Endothelial cell of umbilical vein (primary cell): Measurements from ENCODE around the gene PLEKHA5. TPM values are rescaled to one million over a fixed set of nuclear protein-coding genes. Genes with fewer than 3 reads are reported as not detected.

Experiments used
- BruUV-seq: library from RNA; stranded (reverse); fragments of 400-500 nt; replicated peaks from 2 replicates; lab custom pipeline; 2021; lab: Mats Ljungman, UMichigan
- CTCF ChIA-PET: fragments of 300-600, 350-600 bp; sonication (Branson Sonifier 250); formaldehyde crosslinking; loops from one replicate; lab custom pipeline; 2021; ENCODE audit warnings: antibody characterized with exemption, inconsistent platforms; lab: Charles Lee
- POLR2A ChIA-PET: fragments of 300-600, 350-600 bp; sonication (Branson Sonifier 250); formaldehyde crosslinking; loops from one replicate; lab custom pipeline; 2021; ENCODE audit warnings: antibody characterized with exemption, inconsistent platforms; lab: Charles Lee
- DNase-seq: peaks from one replicate; pipeline ENCODE4 v3.0.0-alpha.2; 2011; ENCODE audit warnings: low read depth, low spot score
- FAIRE-seq: peaks from 2 replicates; lab custom pipeline; 2011; peaks lifted over from hg19 to GRCh38; lab: Jason Lieb, UNC
- H2AFZ ChIP-seq: 2 replicates; pipeline ENCODE4 v1.6.0; 2012; ENCODE audit warnings: low read depth, low read length, control low read depth, inconsistent platforms
- H3K27ac ChIP-seq: 2 replicates; pipeline ENCODE4 v1.5.1; 2011; ENCODE audit warnings: low read depth, mild to moderate bottlenecking, control low read depth, low read length, moderate library complexity; ENCODE audit not compliant: insufficient read depth
- H3K27me3 ChIP-seq, 2 experiments: 2 replicates each; pipeline versions ENCODE4 v1.6.0 to v1.6.1; 2011; ENCODE audit warnings: low read length in 2 of 2, mixed read lengths in 1 of 2; ENCODE audit not compliant: control insufficient read depth in 2 of 2, insufficient read depth in 2 of 2
- H3K36me3 ChIP-seq, 2 experiments: 2 replicates in 1 of 2; 3 replicates in 1 of 2; pipeline ENCODE4 v1.5.1; 2011; ENCODE audit warnings: low read length in 2 of 2, mild to moderate bottlenecking in 1 of 2, moderate library complexity in 1 of 2; ENCODE audit not compliant: control insufficient read depth in 2 of 2, insufficient read depth in 2 of 2; ENCODE audit errors: extremely low read depth in 1 of 2
- H3K4me1 ChIP-seq: 3 replicates; pipeline ENCODE4 v1.5.1; 2011; ENCODE audit warnings: mild to moderate bottlenecking, low read length; ENCODE audit not compliant: control insufficient read depth, insufficient read depth; ENCODE audit errors: extremely low read depth
- H3K4me2 ChIP-seq: 2 replicates; pipeline ENCODE4 v1.6.1; 2011; ENCODE audit warnings: low read length, control low read depth, mixed read lengths; ENCODE audit not compliant: insufficient read depth
- H3K4me3 ChIP-seq, 3 experiments: fragments of 200-600 bp in 1 of 3; sonication (generic), shearing (Covaris generic) in 1 of 3; replicated peaks in 1 of 3; 2 replicates each; pipeline ENCODE4 v1.5.1; 2011 to 2016; ENCODE audit warnings: control low read depth in 3 of 3, low read length in 3 of 3, mild to moderate bottlenecking in 2 of 3, inconsistent platforms in 1 of 3, low read depth in 1 of 3, moderate library complexity in 1 of 3; ENCODE audit not compliant: insufficient read depth in 1 of 3
- H3K79me2 ChIP-seq: 2 replicates; pipeline ENCODE4 v1.6.0; 2012; ENCODE audit warnings: low read length, inconsistent platforms; ENCODE audit not compliant: control insufficient read depth, insufficient read depth
- H3K9ac ChIP-seq: replicated peaks from 2 replicates; pipeline ENCODE3; 2011; ENCODE audit warnings: low read length, control low read depth; ENCODE audit not compliant: insufficient read depth; ENCODE audit errors: extremely low read depth
- H3K9me1 ChIP-seq: replicated peaks from 3 replicates; pipeline ENCODE4 v1.6.0; 2011; ENCODE audit warnings: mild to moderate bottlenecking, low read length; ENCODE audit not compliant: control insufficient read depth, insufficient read depth; ENCODE audit errors: extremely low read depth
- H3K9me3 ChIP-seq: replicated peaks from 2 replicates; pipeline ENCODE4 v1.5.1; 2012; ENCODE audit warnings: low read length, inconsistent platforms; ENCODE audit not compliant: control insufficient read depth, insufficient read depth
- H4K20me1 ChIP-seq: replicated peaks from 2 replicates; pipeline ENCODE3; 2011; ENCODE audit warnings: mild to moderate bottlenecking, low read length; ENCODE audit not compliant: control insufficient read depth, insufficient read depth; ENCODE audit errors: extremely low read depth
- EZH2 ChIP-seq: IDR thresholded peaks from 2 replicates; pipeline ENCODE4 v1.6.1; 2012; ENCODE audit warnings: borderline replicate concordance, low read depth, mild to moderate bottlenecking, moderate library complexity, low read length, inconsistent platforms; ENCODE audit not compliant: severe bottlenecking
- FOS ChIP-seq: IDR thresholded peaks from 2 replicates; pipeline ENCODE4 v1.6.1; 2011; ENCODE audit warnings: mild to moderate bottlenecking, low read length, moderate library complexity, borderline replicate concordance; ENCODE audit not compliant: insufficient read depth
- GATA2 ChIP-seq: IDR thresholded peaks from 2 replicates; pipeline ENCODE4 v1.7.0; 2011; ENCODE audit warnings: low read depth, mild to moderate bottlenecking, moderate library complexity, mixed read lengths, low read length; ENCODE audit not compliant: insufficient read length, insufficient read depth
- JUN ChIP-seq: IDR thresholded peaks from 2 replicates; pipeline ENCODE4 v1.6.1; 2011; ENCODE audit warnings: borderline replicate concordance, low read depth; ENCODE audit not compliant: insufficient read length, insufficient read depth
- MYC ChIP-seq: IDR thresholded peaks from one replicate; pipeline ENCODE4 v1.6.1; 2011; ENCODE audit warnings: mild to moderate bottlenecking, low read depth, low read length
- POLR2A ChIP-seq: IDR thresholded peaks from 2 replicates; pipeline ENCODE4 v1.6.1; 2012; ENCODE audit warnings: low read depth, mild to moderate bottlenecking, control low read depth, low read length
- POLR2AphosphoS5 ChIP-seq: IDR thresholded peaks from 2 replicates; pipeline ENCODE4 v1.6.1; 2012; ENCODE audit warnings: low read depth, mild to moderate bottlenecking, control low read depth, low read length, moderate library complexity; ENCODE audit not compliant: insufficient read depth
- dilution Hi-C: fragments of 300-500 bp; cut with MboI; formaldehyde crosslinking; loops from one replicate; pipeline ENCODE4 v1.15.0; 2019; ENCODE audit warnings: low sequenced_read_pairs; ENCODE audit not compliant: extremely low pct_ligation_motif_present
- intact Hi-C: fragments of 100-400 bp; cut with micrococcal nuclease; formaldehyde crosslinking; loops from one replicate; pipeline ENCODE4 v1.10.0; 2022
- polyA plus RNA-seq, 4 experiments: library from polyadenylated mRNA; depleted of rRNA in 3 of 4; stranded (reverse) in 3 of 4; unstranded in 1 of 4; fragments of >200 nt; gene quantifications; 2 replicates each; pipeline versions ENCODE4 v1.2.1 to v1.2.3, GENCODE V29; 2011 to 2012; ENCODE audit warnings: missing spikeins in 1 of 4
- total RNA-seq: library from RNA; stranded (reverse); gene quantifications from 2 replicates; pipeline ENCODE4 v1.2.3, GENCODE V29; 2021
- TF ChIP-seq, protein P1 (sequence below): IDR thresholded peaks from 2 replicates; pipeline ENCODE4 v1.6.1; 2011; ENCODE audit not compliant: insufficient read depth, insufficient read length
- TF ChIP-seq, protein P2 (sequence below), 2 donors: IDR thresholded peaks; 1 replicate in 1 of 2; 2 replicates in 1 of 2; pipeline ENCODE4 v1.5.1; 2011; ENCODE audit warnings: low read length in 2 of 2, mild to moderate bottlenecking in 2 of 2, moderate library complexity in 2 of 2, control low read depth in 1 of 2, inconsistent platforms in 1 of 2, low read depth in 1 of 2; ENCODE audit not compliant: insufficient read depth in 1 of 2; ENCODE audit errors: extremely low read depth in 1 of 2

Gene PLEKHA5
- total and polyA plus RNA-seq, 2 donors (not counting 3 experiments of a cell fraction or from before 2014, with no cell fraction given) = 2.5 to 12.7 TPM

DNA sequence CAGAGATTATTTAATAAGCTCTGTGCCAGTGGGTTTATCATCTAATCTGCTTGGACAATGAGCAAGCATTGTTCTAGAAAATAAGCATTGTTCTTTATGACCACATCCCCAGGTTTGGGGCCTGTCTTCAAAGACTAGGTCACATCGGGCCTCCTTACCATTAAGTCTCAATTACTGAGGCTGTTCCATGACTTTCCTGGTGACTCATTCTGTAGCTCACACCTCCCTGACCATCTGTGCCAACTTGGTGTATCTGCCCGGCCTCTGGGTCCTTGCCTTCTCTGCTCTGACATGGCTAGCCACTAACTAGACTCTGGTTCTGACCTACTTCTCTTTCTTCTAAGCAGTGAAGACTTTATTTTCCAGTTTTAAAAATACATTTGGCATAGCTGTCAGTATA, 44.4 kb upstream of the PLEKHA5 start:
- ChIA-PET POLR2A (no interaction called here), CTCF (no interaction called here)
- BruUV-seq = no TSS peak
- no peak overlapping the region for H3K4me3 ChIP-seq
- H3K27ac ChIP-seq = no peak overlapping the region
- H3K9me1 ChIP-seq = no peaks in the 10 kb centered on the region
- intact Hi-C loops = no loop called here
- no peak overlapping the region for H3K4me2 ChIP-seq
- H3K9ac ChIP-seq = no peak overlapping the region
- H3K9me3 ChIP-seq = no peaks in the 10 kb centered on the region
- H2AFZ ChIP-seq = no peak overlapping the region
- dilution Hi-C loops = no loop called here
- TF ChIP-seq EZH2 = no peak
- no peak for TF ChIP-seq POLR2A
- TF ChIP-seq, protein P1, sequence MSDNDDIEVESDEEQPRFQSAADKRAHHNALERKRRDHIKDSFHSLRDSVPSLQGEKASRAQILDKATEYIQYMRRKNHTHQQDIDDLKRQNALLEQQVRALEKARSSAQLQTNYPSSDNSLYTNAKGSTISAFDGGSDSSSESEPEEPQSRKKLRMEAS = no peak
- TF ChIP-seq JUN = no peak
- no peak for TF ChIP-seq POLR2AphosphoS5
- TF ChIP-seq FOS = no peak
- no peaks in the 10 kb centered on the region for H3K4me1 ChIP-seq
- DNase-seq = no peak
- H4K20me1 ChIP-seq = no peaks in the 10 kb centered on the region
- no peaks in the 10 kb centered on the region for H3K79me2 ChIP-seq
- no peak for FAIRE-seq
- H3K36me3 ChIP-seq = no peaks in the 10 kb centered on the region
- H3K27me3 ChIP-seq = no peaks in the 10 kb centered on the region

DNA sequence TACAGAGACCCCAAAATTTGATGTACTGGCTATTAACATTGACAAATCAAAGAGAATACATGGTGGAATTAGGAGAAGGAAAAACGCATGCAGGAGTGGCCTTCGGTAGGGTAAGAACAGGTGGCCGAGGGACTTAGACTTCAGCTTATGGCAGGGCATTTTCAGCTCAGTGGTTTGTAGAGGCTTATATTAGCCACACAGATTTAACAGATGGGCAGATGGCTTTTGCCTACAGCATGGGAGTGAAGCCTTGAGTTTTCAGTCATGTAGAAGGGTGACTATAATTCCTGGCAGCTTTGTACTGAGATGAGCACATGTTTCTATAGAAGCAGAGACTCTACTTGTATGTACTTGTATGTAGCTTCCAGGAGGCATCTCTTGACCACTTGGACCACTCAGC, 40.9 kb upstream of the PLEKHA5 start:
- POLR2A ChIA-PET = no interaction called here
- TF ChIP-seq, protein P1 = no peak
- TF ChIP-seq, protein P2, sequence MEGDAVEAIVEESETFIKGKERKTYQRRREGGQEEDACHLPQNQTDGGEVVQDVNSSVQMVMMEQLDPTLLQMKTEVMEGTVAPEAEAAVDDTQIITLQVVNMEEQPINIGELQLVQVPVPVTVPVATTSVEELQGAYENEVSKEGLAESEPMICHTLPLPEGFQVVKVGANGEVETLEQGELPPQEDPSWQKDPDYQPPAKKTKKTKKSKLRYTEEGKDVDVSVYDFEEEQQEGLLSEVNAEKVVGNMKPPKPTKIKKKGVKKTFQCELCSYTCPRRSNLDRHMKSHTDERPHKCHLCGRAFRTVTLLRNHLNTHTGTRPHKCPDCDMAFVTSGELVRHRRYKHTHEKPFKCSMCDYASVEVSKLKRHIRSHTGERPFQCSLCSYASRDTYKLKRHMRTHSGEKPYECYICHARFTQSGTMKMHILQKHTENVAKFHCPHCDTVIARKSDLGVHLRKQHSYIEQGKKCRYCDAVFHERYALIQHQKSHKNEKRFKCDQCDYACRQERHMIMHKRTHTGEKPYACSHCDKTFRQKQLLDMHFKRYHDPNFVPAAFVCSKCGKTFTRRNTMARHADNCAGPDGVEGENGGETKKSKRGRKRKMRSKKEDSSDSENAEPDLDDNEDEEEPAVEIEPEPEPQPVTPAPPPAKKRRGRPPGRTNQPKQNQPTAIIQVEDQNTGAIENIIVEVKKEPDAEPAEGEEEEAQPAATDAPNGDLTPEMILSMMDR (IDR thresholded peaks at IDR 0.05; ENCODE audit: extremely low read depth in 1 of 2, insufficient read depth in 1 of 2, low read depth in 1 of 2, low read length in 2 of 2) = no peak
- TF ChIP-seq POLR2A = no peak
- no peak for TF ChIP-seq POLR2AphosphoS5
- no peak for TF ChIP-seq FOS
- no peak for TF ChIP-seq JUN
- no peak for TF ChIP-seq MYC
- no peak for TF ChIP-seq EZH2
- TF ChIP-seq GATA2 = no peak
- Histone ChIP-seq H3K27me3 (no peaks in the 10 kb centered on the region), H3K4me3 (no peak overlapping the region), H3K36me3 (no peaks in the 10 kb centered on the region), H3K4me2 (no peak overlapping the region), H2AFZ (no peak overlapping the region), H4K20me1 (no peaks in the 10 kb centered on the region), H3K4me1 (no peaks in the 10 kb centered on the region), H3K9me1 (no peaks in the 10 kb centered on the region), H3K9me3 (no peaks in the 10 kb centered on the region), H3K9ac (no peak overlapping the region), H3K79me2 (no peaks in the 10 kb centered on the region), H3K27ac (no peak overlapping the region)
- no peak for FAIRE-seq
- CTCF ChIA-PET = no interaction called here
- no peak for DNase-seq
- dilution Hi-C loops = no loop called here
- intact Hi-C loops = no loop called here
- BruUV-seq = no TSS peak
